Stimulated activated CD8-positive, alpha-beta memory T cell treated with anti-CD3 and anti-CD28 coated beads, Interleukin-4, amount 100 ng/mL, for 24 hours (primary cell): ENCODE data around the gene GALNTL6.

Source experiments
- DNase-seq: peaks from one replicate; pipeline ENCODE4 v3.0.0-alpha.2; 2020; ENCODE audit warnings: low read depth

The GALNTL6 gene

GRCh38 chr4:172124656-172125308 lies 311.6 kb downstream of the GALNTL6 start:
- DNase-seq: no peak

GRCh38 chr4:172125443-172125842 lies 312.2 kb downstream of the GALNTL6 start:
- no peak for DNase-seq

GRCh38 chr4:172127168-172127567 lies 314.0 kb downstream of the GALNTL6 start:
- no peak for DNase-seq

- no peak for DNase-seq
Measured at GRCh38 chr4:172129593-172129992, 316.4 kb downstream of the GALNTL6 start.

GRCh38 chr4:172134521-172134920 lies 321.3 kb downstream of the GALNTL6 start:
- no peak for DNase-seq

GRCh38 chr4:172141025-172141424 lies 327.8 kb downstream of the GALNTL6 start:
- DNase-seq: no peak

- DNase-seq: no peak
Measured at GRCh38 chr4:172142281-172142741, 329.1 kb downstream of the GALNTL6 start.

GRCh38 chr4:172143605-172144314 lies 330.6 kb downstream of the GALNTL6 start:
- DNase-seq: no peak

GRCh38 chr4:172147687-172148086 lies 334.5 kb downstream of the GALNTL6 start:
- no peak for DNase-seq

GRCh38 chr4:172149329-172149728 lies 336.1 kb downstream of the GALNTL6 start:
- DNase-seq: no peak

- no peak for DNase-seq
Measured at GRCh38 chr4:172152284-172152683, 339.1 kb downstream of the GALNTL6 start.

GRCh38 chr4:172153719-172154118 lies 340.5 kb downstream of the GALNTL6 start:
- DNase-seq: no peak

GRCh38 chr4:172155838-172156345 lies 342.7 kb downstream of the GALNTL6 start:
- DNase-seq: no peak

GRCh38 chr4:172157946-172158345 lies 344.7 kb downstream of the GALNTL6 start:
- no peak for DNase-seq

GRCh38 chr4:172163215-172163614 lies 350.0 kb downstream of the GALNTL6 start:
- no peak for DNase-seq

GRCh38 chr4:172168888-172169287 lies 355.7 kb downstream of the GALNTL6 start:
- DNase-seq: no peak

GRCh38 chr4:172169871-172170270 lies 356.7 kb downstream of the GALNTL6 start:
- DNase-seq: no peak

GRCh38 chr4:172173206-172173605 lies 360.0 kb downstream of the GALNTL6 start:
- no peak for DNase-seq

GRCh38 chr4:172177382-172177781 lies 364.2 kb downstream of the GALNTL6 start:
- DNase-seq: no peak

- DNase-seq: no peak
Measured at GRCh38 chr4:172188248-172188988, 375.2 kb downstream of the GALNTL6 start.

- DNase-seq: no peak
Measured at GRCh38 chr4:172202480-172203076, 389.4 kb downstream of the GALNTL6 start.

- DNase-seq: no peak
Measured at GRCh38 chr4:172207258-172207657, 394.1 kb downstream of the GALNTL6 start.
